Gastrocnemius medialis (tissue), 4 donors: ENCODE measurements around the gene CXCR4.

Experiments used
- POLR2A ChIP-seq, 2 donors: fragments of 450-650 bp; IDR thresholded peaks; one replicate each; pipeline ENCODE4 v1.6.1; 2017; ENCODE audit warnings: antibody characterized with exemption in 2 of 2, mild to moderate bottlenecking in 2 of 2, moderate library complexity in 2 of 2
- TF ChIP-seq, protein P1 (sequence below), 5 experiments: fragments of 450-650 bp in 3 of 5; fragments of 200-600 bp in 2 of 5; sonication (generic) in 2 of 5; IDR thresholded peaks in 4 of 5; conservative IDR thresholded peaks in 1 of 5; 1 replicate in 4 of 5; 2 replicates in 1 of 5; pipeline ENCODE4 v1.5.1; 2016 to 2019; ENCODE audit warnings: antibody characterized with exemption in 5 of 5, mild to moderate bottlenecking in 3 of 5, moderate library complexity in 3 of 5

DNA sequence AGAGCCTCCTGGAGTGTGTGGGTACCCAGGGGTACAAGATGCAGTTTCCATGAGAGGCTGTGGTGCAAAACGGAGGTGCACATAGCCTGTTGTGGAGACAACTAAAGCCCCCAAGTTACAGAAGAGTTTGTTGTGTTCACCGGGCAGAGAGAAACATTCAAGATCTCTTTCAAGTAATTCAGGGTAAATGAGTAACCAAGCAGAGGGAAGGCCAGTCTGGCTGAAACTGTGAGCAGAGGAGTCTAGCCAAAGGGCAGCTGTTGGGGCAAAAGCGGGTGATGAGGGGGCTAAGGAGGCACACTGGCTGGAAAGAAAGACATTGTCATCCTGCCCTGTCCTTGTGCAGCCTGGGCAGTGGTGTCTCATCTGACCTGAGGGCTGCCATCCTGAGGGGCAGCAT is 52.0 kb downstream of the CXCR4 start:
- TF ChIP-seq, protein P1, sequence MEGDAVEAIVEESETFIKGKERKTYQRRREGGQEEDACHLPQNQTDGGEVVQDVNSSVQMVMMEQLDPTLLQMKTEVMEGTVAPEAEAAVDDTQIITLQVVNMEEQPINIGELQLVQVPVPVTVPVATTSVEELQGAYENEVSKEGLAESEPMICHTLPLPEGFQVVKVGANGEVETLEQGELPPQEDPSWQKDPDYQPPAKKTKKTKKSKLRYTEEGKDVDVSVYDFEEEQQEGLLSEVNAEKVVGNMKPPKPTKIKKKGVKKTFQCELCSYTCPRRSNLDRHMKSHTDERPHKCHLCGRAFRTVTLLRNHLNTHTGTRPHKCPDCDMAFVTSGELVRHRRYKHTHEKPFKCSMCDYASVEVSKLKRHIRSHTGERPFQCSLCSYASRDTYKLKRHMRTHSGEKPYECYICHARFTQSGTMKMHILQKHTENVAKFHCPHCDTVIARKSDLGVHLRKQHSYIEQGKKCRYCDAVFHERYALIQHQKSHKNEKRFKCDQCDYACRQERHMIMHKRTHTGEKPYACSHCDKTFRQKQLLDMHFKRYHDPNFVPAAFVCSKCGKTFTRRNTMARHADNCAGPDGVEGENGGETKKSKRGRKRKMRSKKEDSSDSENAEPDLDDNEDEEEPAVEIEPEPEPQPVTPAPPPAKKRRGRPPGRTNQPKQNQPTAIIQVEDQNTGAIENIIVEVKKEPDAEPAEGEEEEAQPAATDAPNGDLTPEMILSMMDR (IDR thresholded peaks at IDR 0.05 in 4 of 5, conservative IDR thresholded peaks at IDR 0.05 in 1 of 5): no peak
- no peak for TF ChIP-seq POLR2A (IDR thresholded peaks at IDR 0.05)
